Iris pigment epithelial cell (primary cell): ENCODE data around the gene TMOD3.

Experiments
- DNase-seq: peaks from one replicate; pipeline ENCODE4 v3.0.0-alpha.2; 2011; ENCODE audit warnings: low read depth

Gene TMOD3

DNA sequence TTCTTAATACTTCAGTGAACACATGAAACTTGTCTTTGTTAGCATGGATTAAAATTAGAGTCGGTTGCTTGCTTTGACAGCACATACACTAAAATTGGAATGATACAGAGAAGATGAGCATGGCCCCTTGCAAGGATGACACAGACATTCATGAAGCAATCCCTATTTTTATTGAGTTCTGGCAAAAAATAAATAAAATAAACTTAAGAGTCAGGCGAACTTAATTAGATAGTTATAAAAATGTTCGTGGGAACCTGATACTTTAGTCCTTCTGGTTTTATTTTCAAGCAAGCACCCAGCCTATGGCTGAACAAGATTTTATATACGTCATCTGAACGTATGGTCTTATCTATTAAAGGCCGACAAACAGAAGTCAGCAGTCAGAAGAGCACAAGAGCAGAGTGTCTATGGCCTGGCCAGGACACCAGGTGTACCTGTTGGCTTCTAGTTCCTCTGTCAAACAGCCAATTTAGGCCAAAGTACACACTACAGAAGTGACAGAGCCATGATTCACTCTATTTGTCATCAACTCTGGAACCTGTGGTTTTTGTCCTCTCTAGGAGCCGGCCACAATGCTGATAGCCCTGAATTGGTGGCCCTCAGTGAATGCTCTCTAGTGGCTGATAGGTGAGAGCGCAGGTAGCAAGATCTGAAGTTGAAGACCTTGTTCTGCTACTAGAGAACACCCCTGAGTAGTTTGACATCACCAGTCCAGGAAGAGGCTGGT is 77.8 kb downstream of the TMOD3 start:
- peak; percentile 10 for DNase-seq

- DNase-seq, result peak; percentile 55
Measured at GRCh38 chr15:51908316-51908715, 78.9 kb downstream of the TMOD3 start.

DNA sequence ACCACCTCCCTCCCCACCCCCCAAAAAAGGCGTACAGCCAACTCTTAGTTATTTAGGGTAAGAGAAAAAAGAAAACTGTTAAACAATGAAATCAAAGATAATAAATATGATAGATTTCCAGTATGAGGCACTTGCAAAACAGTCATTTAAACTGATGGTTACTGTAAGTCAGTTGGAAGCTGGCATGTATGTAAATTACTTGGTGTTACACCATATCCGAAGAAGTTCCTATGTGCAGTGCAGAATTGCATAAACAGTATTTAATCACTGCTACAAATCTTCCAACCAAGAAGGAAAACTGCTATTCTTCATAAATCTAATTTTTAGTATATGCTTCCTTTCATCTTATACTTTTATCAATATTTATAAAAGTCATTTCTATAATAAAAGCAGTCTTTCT is 80.1 kb downstream of the TMOD3 start:
- no peak for DNase-seq

DNA sequence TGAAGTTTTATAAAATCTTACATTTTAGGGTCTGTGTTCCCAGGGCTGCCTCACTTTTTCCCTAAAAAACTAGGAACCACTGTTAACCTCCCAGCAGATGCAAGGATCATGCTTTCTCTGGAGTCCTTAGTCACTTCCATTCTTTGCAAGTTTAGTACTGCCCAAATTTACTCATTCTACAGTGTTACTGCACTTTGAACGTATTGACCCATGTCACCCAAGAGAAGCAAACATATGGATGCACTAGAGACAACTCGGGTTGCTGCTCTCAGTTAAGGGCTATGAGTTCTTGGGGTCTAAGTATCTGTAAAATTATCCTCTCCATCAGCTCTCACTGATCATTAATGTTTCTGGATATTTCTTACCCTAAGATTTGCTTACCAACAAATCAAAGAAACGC is 83.1 kb downstream of the TMOD3 start:
- DNase-seq, result no peak

DNA sequence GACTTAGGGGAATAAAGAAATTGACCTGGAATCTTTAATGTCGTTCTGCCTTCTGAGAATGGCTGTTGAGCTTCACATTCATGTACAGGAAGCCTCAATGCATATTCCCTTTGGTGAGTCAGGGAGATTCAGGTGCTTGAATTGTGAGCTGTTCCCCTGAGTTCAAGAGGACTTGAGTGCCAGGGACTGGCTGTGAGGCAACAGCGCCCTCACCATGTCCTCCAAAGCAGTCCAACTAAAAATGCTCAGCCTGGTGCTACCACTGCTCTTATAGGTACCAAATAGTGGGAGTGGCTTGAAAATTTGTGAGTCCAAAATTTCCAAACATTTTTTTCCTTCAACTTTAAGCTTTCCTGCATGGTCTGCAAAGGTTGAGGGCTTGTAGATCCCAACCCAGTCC is 88.0 kb downstream of the TMOD3 start:
- peak; percentile 41 for DNase-seq

GRCh38 chr15:51924156-51925068 is 95.0 kb downstream of the TMOD3 start:
- peak; percentile 13 for DNase-seq

GRCh38 chr15:51926809-51927208 is 97.4 kb downstream of the TMOD3 start:
- DNase-seq, result no peak

DNA sequence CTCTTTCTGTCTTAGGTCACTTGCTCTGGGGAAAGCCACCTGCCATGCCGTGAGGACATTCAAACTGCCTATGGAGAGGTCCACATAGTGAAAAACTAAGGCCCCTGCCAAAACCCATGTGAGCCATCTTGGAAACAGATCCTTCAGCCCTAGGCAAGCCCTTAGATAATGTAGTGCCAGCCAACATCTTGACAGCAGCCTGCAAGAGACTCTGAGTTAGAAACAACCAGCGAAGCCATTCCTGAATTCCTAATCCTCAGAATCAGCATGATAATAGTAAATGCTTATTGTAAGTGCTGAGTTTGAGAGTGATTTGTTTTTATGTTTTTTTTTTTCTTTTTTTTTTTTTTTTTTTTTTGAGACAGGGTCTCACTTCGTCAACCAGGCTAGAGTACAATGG is 101.6 kb downstream of the TMOD3 start:
- no peak for DNase-seq

GRCh38 chr15:51931638-51932037 is 102.2 kb downstream of the TMOD3 start:
- DNase-seq, result peak; percentile 50

GRCh38 chr15:51932161-51932560 is 102.7 kb downstream of the TMOD3 start:
- DNase-seq, result no peak

DNA sequence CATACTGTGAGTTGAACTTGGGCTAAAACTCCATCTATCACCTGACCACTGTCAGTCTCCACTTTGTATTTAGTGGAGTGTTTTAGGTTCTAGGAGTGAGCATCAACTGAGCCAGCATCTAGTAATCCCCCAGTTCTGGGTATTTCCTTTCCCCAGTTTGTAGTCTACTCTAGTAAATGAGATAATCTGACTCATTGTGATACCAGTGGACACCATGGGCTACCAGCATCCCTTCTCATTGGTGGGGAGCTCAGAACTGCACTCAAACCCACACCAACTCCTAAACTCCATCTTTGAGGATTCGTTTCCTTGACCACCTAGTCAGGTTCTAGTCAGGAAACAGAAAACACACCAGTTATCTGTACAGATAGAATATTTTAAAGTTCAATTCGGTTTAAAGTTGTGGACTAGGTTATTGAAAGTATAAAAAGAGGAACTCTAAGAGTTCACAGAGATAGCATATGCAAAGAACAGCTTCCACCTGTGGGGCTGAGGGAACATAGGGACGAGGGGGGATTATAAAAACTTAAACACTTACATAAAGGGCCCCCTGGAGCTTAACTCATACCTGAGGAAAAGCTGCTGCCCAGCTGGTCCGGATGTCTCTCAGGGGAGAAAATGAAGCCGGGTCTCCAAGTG is 106.1 kb downstream of the TMOD3 start:
- peak; percentile 4 for DNase-seq

DNA sequence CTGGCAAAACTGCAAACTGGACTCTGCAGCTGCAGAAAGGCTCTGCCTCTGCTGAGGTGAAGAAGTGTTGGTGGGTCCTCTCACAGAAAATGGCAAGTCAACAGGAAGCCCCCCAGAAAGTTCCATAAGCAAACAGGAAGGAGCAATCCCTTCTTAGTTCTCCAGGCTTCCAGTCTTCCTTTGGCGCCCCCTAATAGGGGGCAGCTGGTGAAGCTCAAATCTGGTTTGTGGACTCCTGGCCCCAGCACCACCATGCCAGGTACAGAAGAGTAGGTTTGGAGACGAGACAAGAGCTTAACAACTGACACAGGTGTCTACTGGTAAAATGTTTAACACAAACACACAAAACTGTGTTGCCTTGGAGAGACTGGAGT is 106.6 kb downstream of the TMOD3 start:
- DNase-seq, result no peak

DNA sequence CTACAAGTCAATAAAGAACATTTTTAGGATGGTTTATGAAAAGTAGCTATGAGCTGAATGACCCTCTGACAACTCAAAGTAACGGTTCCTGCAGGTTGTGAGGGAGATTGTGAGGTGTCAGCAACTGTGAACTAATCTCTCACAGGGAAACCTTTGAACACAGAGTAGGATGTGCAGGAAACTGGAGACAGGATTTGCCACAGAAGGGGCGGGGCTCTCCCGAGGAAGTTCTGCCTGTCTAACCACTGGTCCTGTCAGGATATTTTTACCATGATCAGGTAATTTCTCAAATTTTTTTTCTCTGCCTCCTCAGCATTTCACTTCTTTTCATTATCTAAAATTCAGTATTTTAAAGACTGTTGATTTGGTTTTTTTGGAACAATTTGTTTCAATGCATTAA is 108.8 kb downstream of the TMOD3 start:
- DNase-seq, result no peak

GRCh38 chr15:51939216-51939615 is 109.8 kb downstream of the TMOD3 start:
- DNase-seq, result no peak

GRCh38 chr15:51947124-51947523 is 117.7 kb downstream of the TMOD3 start:
- peak; percentile 56 for DNase-seq

DNA sequence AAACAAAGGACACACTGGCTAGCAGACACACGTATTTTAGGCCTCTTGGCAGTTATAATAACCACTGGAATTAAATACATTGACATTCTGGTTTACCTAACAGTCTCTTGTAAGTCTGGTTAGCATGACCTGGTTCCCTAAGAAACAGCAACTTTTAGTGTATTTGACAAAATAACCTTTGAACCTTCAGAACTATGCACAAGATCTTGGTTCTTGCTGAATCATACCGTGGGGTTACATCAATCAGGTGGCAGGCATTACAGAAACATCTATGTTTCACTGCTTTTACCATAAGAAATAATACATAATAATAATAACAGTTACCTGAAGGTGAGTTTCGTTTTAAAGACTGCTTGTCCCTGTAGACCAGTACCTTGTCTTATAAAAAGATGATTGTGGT is 123.4 kb downstream of the TMOD3 start:
- DNase-seq, result no peak

DNA sequence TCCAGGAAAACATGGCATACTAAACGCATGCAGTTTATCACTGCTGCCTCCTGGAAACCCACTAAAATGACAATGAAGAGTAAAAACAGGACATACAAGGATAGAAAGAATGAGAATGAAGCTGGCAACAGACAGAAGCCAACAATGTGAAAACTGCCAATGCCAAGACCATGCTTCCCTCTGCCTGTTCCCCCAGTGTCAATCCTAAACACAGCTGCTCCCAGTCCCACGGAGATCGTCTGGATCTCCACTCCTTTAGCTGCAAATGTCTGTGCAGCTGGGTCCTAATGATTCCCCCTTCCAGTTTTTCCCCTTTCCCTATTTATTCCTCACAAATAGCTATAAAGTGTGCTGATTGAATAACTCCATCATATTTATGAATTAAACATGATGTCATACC is 126.1 kb downstream of the TMOD3 start:
- no peak for DNase-seq
